ENCODE data around the gene TNFSF10. TPM values are rescaled to one million over a fixed set of nuclear protein-coding genes. Genes with fewer than 3 reads are reported as not detected.

The TNFSF10 gene
- total and polyA plus RNA-seq, 2 donors (not counting 1 experiment from before 2014, with no cell fraction given): 16.4 to 21.0 TPM

DNA sequence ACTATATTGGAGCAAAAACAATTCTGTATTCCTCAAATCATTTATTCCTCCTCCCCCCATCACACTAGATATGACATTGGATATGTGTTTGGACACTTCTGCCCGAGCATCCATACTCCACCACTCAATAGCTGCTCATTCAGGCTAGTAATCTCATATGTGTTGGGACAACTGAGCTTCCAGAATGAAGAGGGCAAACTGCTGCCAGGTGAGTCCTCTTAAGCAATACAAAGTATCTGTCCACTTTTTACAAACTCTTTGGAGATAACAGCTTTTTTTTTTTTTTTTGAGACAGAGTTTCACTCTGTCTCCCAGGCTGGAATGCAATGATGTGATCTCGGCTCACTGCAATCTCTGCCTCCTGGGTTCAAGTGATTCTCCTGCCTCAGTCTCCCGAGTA, 5.4 kb upstream of the TNFSF10 start:
- H3K4me1 Mint-ChIP-seq: peaks cover 10% of the 10 kb centered on the region
- H3K4me3 Mint-ChIP-seq: no peak overlapping the region
- Histone ChIP-seq H3K27ac (ENCODE audit: low read length in 2 of 2) (no peak overlapping the region), H3K9me3 (ENCODE audit: control extremely low read depth in 1 of 3, control insufficient read depth in 2 of 3, insufficient read depth in 1 of 3, low read length in 2 of 3) (no peaks in the 10 kb centered on the region), H3K4me1 (ENCODE audit: control insufficient read depth in 2 of 2, insufficient read depth in 2 of 2, low read length in 2 of 2) (peaks cover 11% of the 10 kb centered on the region in 2 donors), H2AFZ (ENCODE audit: insufficient read depth, low read depth, low read length, poor library complexity, severe bottlenecking) (no peak overlapping the region), H3K79me2 (ENCODE audit: control insufficient read depth, insufficient read depth, low read length) (no peaks in the 10 kb centered on the region), H3K36me3 (replicated peaks in 1 of 2; ENCODE audit: control extremely low read depth in 1 of 2, control insufficient read depth in 1 of 2, extremely low read depth in 1 of 2, insufficient read depth in 2 of 2, low read length in 1 of 2) (no peaks in the 10 kb centered on the region), H4K20me1 (ENCODE audit: control insufficient read depth, insufficient read depth, low read length, poor library complexity, severe bottlenecking) (no peaks in the 10 kb centered on the region), H3K4me2 (replicated peaks; ENCODE audit: low read depth, low read length, poor library complexity, severe bottlenecking) (no peak overlapping the region), H3K9ac (ENCODE audit: low read length) (no peak overlapping the region), H3K27me3 (replicated peaks in 1 of 4; ENCODE audit: control extremely low read depth in 1 of 4, control insufficient read depth in 3 of 4, insufficient read depth in 4 of 4, low read length in 3 of 4) (no peaks in the 10 kb centered on the region), H3K4me3 (ENCODE audit: control extremely low read depth in 1 of 5, extremely low read depth in 1 of 5, insufficient read depth in 1 of 5, low read depth in 2 of 5, low read length in 4 of 5) (no peak overlapping the region)
- no peak overlapping the region for H3K27ac Mint-ChIP-seq
- intact Hi-C loops (cut with micrococcal nuclease): no loop called here
- WGBS (ENCODE audit: insufficient coverage): 93% methylated on average over 2 of the region's 3 CpGs
- H3K9me3 Mint-ChIP-seq (ENCODE audit: insufficient read depth): no peaks in the 10 kb centered on the region
- TF ChIP-seq EZH2 (IDR thresholded peaks at IDR 0.05; ENCODE audit: borderline replicate concordance, insufficient read depth, low read depth, low read length, poor library complexity, severe bottlenecking): no peak
- TF ChIP-seq, protein P1, sequence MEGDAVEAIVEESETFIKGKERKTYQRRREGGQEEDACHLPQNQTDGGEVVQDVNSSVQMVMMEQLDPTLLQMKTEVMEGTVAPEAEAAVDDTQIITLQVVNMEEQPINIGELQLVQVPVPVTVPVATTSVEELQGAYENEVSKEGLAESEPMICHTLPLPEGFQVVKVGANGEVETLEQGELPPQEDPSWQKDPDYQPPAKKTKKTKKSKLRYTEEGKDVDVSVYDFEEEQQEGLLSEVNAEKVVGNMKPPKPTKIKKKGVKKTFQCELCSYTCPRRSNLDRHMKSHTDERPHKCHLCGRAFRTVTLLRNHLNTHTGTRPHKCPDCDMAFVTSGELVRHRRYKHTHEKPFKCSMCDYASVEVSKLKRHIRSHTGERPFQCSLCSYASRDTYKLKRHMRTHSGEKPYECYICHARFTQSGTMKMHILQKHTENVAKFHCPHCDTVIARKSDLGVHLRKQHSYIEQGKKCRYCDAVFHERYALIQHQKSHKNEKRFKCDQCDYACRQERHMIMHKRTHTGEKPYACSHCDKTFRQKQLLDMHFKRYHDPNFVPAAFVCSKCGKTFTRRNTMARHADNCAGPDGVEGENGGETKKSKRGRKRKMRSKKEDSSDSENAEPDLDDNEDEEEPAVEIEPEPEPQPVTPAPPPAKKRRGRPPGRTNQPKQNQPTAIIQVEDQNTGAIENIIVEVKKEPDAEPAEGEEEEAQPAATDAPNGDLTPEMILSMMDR (IDR thresholded peaks at IDR 0.05): no peak
- no peaks in the 10 kb centered on the region for H3K27me3 Mint-ChIP-seq
- ChIA-PET POLR2A (no interaction called here), CTCF (interaction anchor here (0.8 kb wide), 1 partner anchor 66 kb away, joined by 4 read pairs; no protein-coding TSS in a partner anchor)
- ATAC-seq (ENCODE audit: low read depth): no peak
- DNase-seq: no peak

DNA sequence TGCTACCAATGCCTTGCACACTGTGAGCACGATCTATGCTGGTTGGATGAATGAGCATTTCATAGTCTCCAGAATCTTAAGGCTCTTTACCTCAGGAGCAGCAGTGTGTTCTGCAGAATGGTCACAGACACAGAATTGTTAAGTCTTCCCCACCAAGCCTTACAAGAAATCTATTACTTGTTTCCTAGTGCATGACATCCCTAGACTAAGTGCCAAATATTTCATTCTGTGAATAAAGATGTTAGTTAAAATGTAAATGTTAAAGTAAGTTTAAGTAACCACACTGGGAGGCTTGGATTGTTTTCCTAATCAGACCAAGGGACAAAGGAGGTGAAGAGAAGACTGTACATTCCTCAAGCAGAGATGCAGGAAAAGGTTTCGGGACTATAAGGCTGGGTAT, 4.1 kb upstream of the TNFSF10 start:
- WGBS (ENCODE audit: insufficient coverage): no CpG with 5 or more reads among the region's 2 CpGs
- H3K4me3 ChIP-seq (ENCODE audit: control extremely low read depth in 1 of 5, extremely low read depth in 1 of 5, insufficient read depth in 1 of 5, low read depth in 2 of 5, low read length in 4 of 5): no peak overlapping the region
- no peaks in the 10 kb centered on the region for H3K27me3 ChIP-seq (replicated peaks in 1 of 4; ENCODE audit: control extremely low read depth in 1 of 4, control insufficient read depth in 3 of 4, insufficient read depth in 4 of 4, low read length in 3 of 4)
- H3K27me3 Mint-ChIP-seq: no peaks in the 10 kb centered on the region
- H3K27ac Mint-ChIP-seq: no peak overlapping the region
- H3K9me3 Mint-ChIP-seq (ENCODE audit: insufficient read depth): no peaks in the 10 kb centered on the region
- no peak overlapping the region for H3K9ac ChIP-seq (ENCODE audit: low read length)
- intact Hi-C loops (cut with micrococcal nuclease): no loop called here
- H3K79me2 ChIP-seq (ENCODE audit: control insufficient read depth, insufficient read depth, low read length): peaks cover 9% of the 10 kb centered on the region
- POLR2A ChIA-PET: no interaction called here
- H3K4me2 ChIP-seq (replicated peaks; ENCODE audit: low read depth, low read length, poor library complexity, severe bottlenecking): no peak overlapping the region
- CTCF ChIA-PET: no interaction called here
- peaks cover 19% of the 10 kb centered on the region for H3K4me1 Mint-ChIP-seq
- H3K27ac ChIP-seq (ENCODE audit: low read length in 2 of 2): no peak overlapping the region
- H2AFZ ChIP-seq (ENCODE audit: insufficient read depth, low read depth, low read length, poor library complexity, severe bottlenecking): no peak overlapping the region
- peaks cover 15% of the 10 kb centered on the region in 2 donors for H3K4me1 ChIP-seq (ENCODE audit: control insufficient read depth in 2 of 2, insufficient read depth in 2 of 2, low read length in 2 of 2)
- H3K9me3 ChIP-seq (ENCODE audit: control extremely low read depth in 1 of 3, control insufficient read depth in 2 of 3, insufficient read depth in 1 of 3, low read length in 2 of 3): no peaks in the 10 kb centered on the region
- ATAC-seq (ENCODE audit: low read depth) (no peak), DNase-seq (no peak)
- TF ChIP-seq, protein P1 (IDR thresholded peaks at IDR 0.05): no peak
- TF ChIP-seq EZH2 (IDR thresholded peaks at IDR 0.05; ENCODE audit: borderline replicate concordance, insufficient read depth, low read depth, low read length, poor library complexity, severe bottlenecking): no peak
- no peak overlapping the region for H3K4me3 Mint-ChIP-seq
- H3K36me3 ChIP-seq (replicated peaks in 1 of 2; ENCODE audit: control extremely low read depth in 1 of 2, control insufficient read depth in 1 of 2, extremely low read depth in 1 of 2, insufficient read depth in 2 of 2, low read length in 1 of 2): no peaks in the 10 kb centered on the region
- H4K20me1 ChIP-seq (ENCODE audit: control insufficient read depth, insufficient read depth, low read length, poor library complexity, severe bottlenecking): no peaks in the 10 kb centered on the region
